ENCODE measurements around the gene TAF1B.

Gene TAF1B

GRCh38 chr2:9970200-9971044, 127.1 kb downstream of the TAF1B start:
- no peak for DNase-seq

GRCh38 chr2:9971105-9971818, 128.0 kb downstream of the TAF1B start:
- DNase-seq: no peak

- no peak for DNase-seq
Measured at GRCh38 chr2:9971890-9972289, 128.6 kb downstream of the TAF1B start.

- DNase-seq: peak; percentile 47
Measured at GRCh38 chr2:9972621-9973479, 129.6 kb downstream of the TAF1B start.

GRCh38 chr2:9973690-9974089, 130.4 kb downstream of the TAF1B start:
- peak; percentile 38 for DNase-seq

GRCh38 chr2:9974343-9974742, 131.1 kb downstream of the TAF1B start:
- peak; percentile 26 for DNase-seq

- no peak for DNase-seq
Measured at GRCh38 chr2:9975328-9975727, 132.1 kb downstream of the TAF1B start.

GRCh38 chr2:9975805-9976447, 132.7 kb downstream of the TAF1B start:
- peak; percentile 81 for DNase-seq

- DNase-seq: no peak
Measured at GRCh38 chr2:9979977-9980376, 136.7 kb downstream of the TAF1B start.

- DNase-seq: no peak
Measured at GRCh38 chr2:9980520-9980919, 137.2 kb downstream of the TAF1B start.

GRCh38 chr2:9981655-9982054, 138.4 kb downstream of the TAF1B start:
- DNase-seq: no peak

- no peak for DNase-seq
Measured at GRCh38 chr2:9982248-9982647, 139.0 kb downstream of the TAF1B start.

GRCh38 chr2:9982891-9983290, 139.6 kb downstream of the TAF1B start:
- no peak for DNase-seq

GRCh38 chr2:9983401-9984216, 140.3 kb downstream of the TAF1B start:
- DNase-seq: no peak

All from suppressor macrophage treated with lipopolysaccharide for 4 hours (primary cell).